PC-9 (cell line): Measurements from ENCODE around the gene BCL6. TPM values are rescaled to one million over a fixed set of nuclear protein-coding genes. Genes with fewer than 3 reads are reported as not detected.

Experiments used
- BruUV-seq: library from RNA; stranded (reverse); fragments of 400-500 nt; replicated peaks from 2 replicates; lab custom pipeline; 2021; lab: Mats Ljungman, UMichigan
- CTCF ChIA-PET: fragments of 300-600 bp; sonication (Branson Sonifier 250); formaldehyde crosslinking; loops from one replicate; lab custom pipeline; 2022; ENCODE audit warnings: antibody characterized with exemption; lab: Charles Lee
- POLR2A ChIA-PET: fragments of 300-600 bp; sonication (Branson Sonifier 250); formaldehyde crosslinking; loops from one replicate; lab custom pipeline; 2022; ENCODE audit warnings: antibody characterized with exemption; ENCODE audit not compliant: unreplicated experiment; lab: Charles Lee
- DNase-seq, 2 experiments: peaks; one replicate each; pipeline versions ENCODE4 v3.0.0 to v3.0.0-alpha.2; 2015 to 2022; ENCODE audit warnings: mixed read lengths in 1 of 2
- H2AFZ ChIP-seq: fragments of 200-600 bp; sonication (generic); 2 replicates; pipeline ENCODE4 v1.8.1; 2017; ENCODE audit warnings: antibody characterized with exemption
- H3F3A ChIP-seq: fragments of 200-600 bp; sonication (generic); 2 replicates; pipeline ENCODE4 v1.8.1; 2017; ENCODE audit warnings: antibody characterized with exemption, mild to moderate bottlenecking, low read depth; ENCODE audit not compliant: insufficient read depth
- H3K27ac ChIP-seq: fragments of 200-600 bp; sonication (generic); 2 replicates; pipeline ENCODE4 v1.6.1; 2016; ENCODE audit warnings: mixed run types
- H3K27me3 ChIP-seq: fragments of 200-600 bp; sonication (generic); 2 replicates; pipeline ENCODE4 v1.6.1; 2016; ENCODE audit warnings: low read depth, mixed run types; ENCODE audit not compliant: insufficient read depth
- H3K36me3 ChIP-seq: fragments of 200-600 bp; sonication (generic); 2 replicates; pipeline ENCODE4 v1.6.1; 2016; ENCODE audit warnings: low read depth, mixed run types
- H3K4me1 ChIP-seq: fragments of 200-600 bp; sonication (generic); replicated peaks from 2 replicates; pipeline ENCODE4 v1.6.1; 2016; ENCODE audit warnings: mixed run types; ENCODE audit not compliant: insufficient read depth
- H3K4me2 ChIP-seq: fragments of 200-600 bp; sonication (generic); 2 replicates; pipeline ENCODE4 v1.6.1; 2017; ENCODE audit warnings: mixed run types
- H3K4me3 ChIP-seq: fragments of 200-600 bp; sonication (generic); 2 replicates; pipeline ENCODE4 v1.6.1; 2016; ENCODE audit warnings: mixed run types
- H3K79me2 ChIP-seq: fragments of 200-600 bp; sonication (generic); 2 replicates; pipeline ENCODE4 v1.6.1; 2017; ENCODE audit warnings: low read depth, mixed run types
- H3K9me2 ChIP-seq: fragments of 200-600 bp; sonication (generic); 2 replicates; pipeline ENCODE4 v1.8.1; 2017; ENCODE audit warnings: mild to moderate bottlenecking; ENCODE audit not compliant: insufficient read depth
- H3K9me3 ChIP-seq: fragments of 200-600 bp; sonication (generic); 2 replicates; pipeline ENCODE4 v1.8.1; 2016; ENCODE audit warnings: low read depth; ENCODE audit not compliant: insufficient read depth
- H4K20me1 ChIP-seq: fragments of 200-600 bp; sonication (generic); 2 replicates; pipeline ENCODE4 v1.8.1; 2017; ENCODE audit not compliant: insufficient read depth
- CTCF ChIP-seq: fragments of 200-600 bp; sonication (generic); conservative IDR thresholded peaks from 2 replicates; pipeline ENCODE4 v1.6.1; 2017; ENCODE audit warnings: mixed run types, antibody characterized with exemption, mild to moderate bottlenecking, moderate library complexity
- EZH2 ChIP-seq: fragments of 200-600 bp; sonication (generic); IDR thresholded peaks from 2 replicates; pipeline ENCODE4 v1.8.0; 2017; ENCODE audit warnings: antibody characterized with exemption, low read depth
- intact Hi-C: fragments of 100-400 bp; cut with micrococcal nuclease; formaldehyde crosslinking; loops from one replicate; pipeline ENCODE4 v1.10.0; 2022; ENCODE audit not compliant: unreplicated experiment
- total RNA-seq: library from RNA; stranded (reverse); gene quantifications from 2 replicates; pipeline ENCODE4 v1.2.3, GENCODE V29; 2021

BCL6 gene
- total RNA-seq, 1 experiment from 2014 or later: 42.2 TPM

- H3F3A ChIP-seq: no peaks in the 10 kb centered on the region
- CTCF ChIA-PET: no interaction called here
- no peak overlapping the region for H3K27ac ChIP-seq
- no peaks in the 10 kb centered on the region for H3K79me2 ChIP-seq
- H2AFZ ChIP-seq: no peak overlapping the region
- H3K9me2 ChIP-seq: no peaks in the 10 kb centered on the region
- no peaks in the 10 kb centered on the region for H3K4me1 ChIP-seq
- no peaks in the 10 kb centered on the region for H3K36me3 ChIP-seq
- intact Hi-C loops: no loop called here
- no peaks in the 10 kb centered on the region; the same call in 1 of the 2 replicates for H3K9me3 ChIP-seq
- no peaks in the 10 kb centered on the region for H3K27me3 ChIP-seq
- DNase-seq: no peak
- POLR2A ChIA-PET: interaction anchor here (0.7 kb wide), 1 partner anchor 16 kb away, joined by 4 read pairs; no protein-coding TSS in a partner anchor
- no peak for TF ChIP-seq EZH2
- no peak for TF ChIP-seq CTCF
- H3K4me2 ChIP-seq: no peak overlapping the region
- no TSS peak for BruUV-seq
- no peak overlapping the region for H3K4me3 ChIP-seq
- no peaks in the 10 kb centered on the region for H4K20me1 ChIP-seq
These were observed 24.5 kb upstream of the BCL6 start for GRCh38 chr3:187769771-187770170.

- Histone ChIP-seq H2AFZ (no peak overlapping the region), H3K27me3 (no peaks in the 10 kb centered on the region), H3K79me2 (no peaks in the 10 kb centered on the region), H3K4me3 (no peak overlapping the region), H3K27ac (no peak overlapping the region), H3K36me3 (no peaks in the 10 kb centered on the region), H3K4me2 (no peak overlapping the region), H4K20me1 (no peaks in the 10 kb centered on the region), H3F3A (no peaks in the 10 kb centered on the region), H3K9me2 (no peaks in the 10 kb centered on the region), H3K4me1 (no peaks in the 10 kb centered on the region), H3K9me3 (no peaks in the 10 kb centered on the region; the same call in 1 of the 2 replicates)
- intact Hi-C loops: no loop called here
- POLR2A ChIA-PET: interaction anchor here (0.5 kb wide), 1 partner anchor 14 kb away, joined by 6 read pairs; no protein-coding TSS in a partner anchor
- TF ChIP-seq CTCF: no peak
- no peak for TF ChIP-seq EZH2
- CTCF ChIA-PET: interaction anchor here (0.8 kb wide), 1 partner anchor 70 kb away, joined by 6 read pairs; no protein-coding TSS in a partner anchor
- DNase-seq: no peak
- BruUV-seq: no TSS peak
These were observed 22.2 kb upstream of the BCL6 start for GRCh38 chr3:187767266-187768012.

- Histone ChIP-seq H3K79me2 (no peaks in the 10 kb centered on the region), H3K9me2 (no peaks in the 10 kb centered on the region), H3K27ac (no peak overlapping the region), H3F3A (no peaks in the 10 kb centered on the region), H3K4me2 (no peak overlapping the region), H3K4me3 (no peak overlapping the region), H4K20me1 (no peaks in the 10 kb centered on the region), H3K27me3 (no peaks in the 10 kb centered on the region), H3K36me3 (no peaks in the 10 kb centered on the region), H3K4me1 (no peaks in the 10 kb centered on the region), H2AFZ (no peak overlapping the region), H3K9me3 (no peaks in the 10 kb centered on the region; the same call in 1 of the 2 replicates)
- no TSS peak for BruUV-seq
- ChIA-PET POLR2A (no interaction called here), CTCF (no interaction called here)
- TF ChIP-seq EZH2 (no peak), CTCF (no peak)
- peak in 1 of 2 experiments; percentile 30 for DNase-seq
- intact Hi-C loops: no loop called here
These were observed 20.1 kb upstream of the BCL6 start for GRCh38 chr3:187765342-187765741.
